Activated T-cell treated with anti-CD3 and anti-CD28 coated beads for 4 hours (primary cell): ENCODE results near the gene VPS37B.

Experiments
- DNase-seq: peaks from one replicate; pipeline ENCODE4 v3.0.0-alpha.2; 2020

Gene VPS37B

GRCh38 chr12:122850048-122850445 lies 45.9 kb downstream of the VPS37B start:
- DNase-seq = no peak

GRCh38 chr12:122849352-122850047 lies 46.4 kb downstream of the VPS37B start:
- no peak for DNase-seq

GRCh38 chr12:122848471-122849351 lies 47.2 kb downstream of the VPS37B start:
- DNase-seq = no peak

- no peak for DNase-seq
Observed at GRCh38 chr12:122847921-122848421, 48.0 kb downstream of the VPS37B start.

- DNase-seq = no peak
Observed at GRCh38 chr12:122847516-122847836, 48.4 kb downstream of the VPS37B start.

- DNase-seq = no peak
Observed at GRCh38 chr12:122846622-122847515, 49.1 kb downstream of the VPS37B start.

- no peak for DNase-seq
Observed at GRCh38 chr12:122845865-122846621, 49.9 kb downstream of the VPS37B start.

GRCh38 chr12:122845041-122845864 lies 50.7 kb downstream of the VPS37B start:
- no peak for DNase-seq

- no peak for DNase-seq
Observed at GRCh38 chr12:122844366-122844971, 51.5 kb downstream of the VPS37B start.

GRCh38 chr12:122843455-122843854 lies 52.5 kb downstream of the VPS37B start:
- DNase-seq = no peak

GRCh38 chr12:122842505-122843405 lies 53.2 kb downstream of the VPS37B start:
- no peak for DNase-seq

GRCh38 chr12:122841544-122842321 lies 54.2 kb downstream of the VPS37B start:
- DNase-seq = no peak

GRCh38 chr12:122840580-122841513 lies 55.1 kb downstream of the VPS37B start:
- DNase-seq = no peak

- no peak for DNase-seq
Observed at GRCh38 chr12:122839907-122840554, 55.9 kb downstream of the VPS37B start.

- no peak for DNase-seq
Observed at GRCh38 chr12:122838841-122839240, 57.1 kb downstream of the VPS37B start.

GRCh38 chr12:122837306-122838265 lies 58.3 kb downstream of the VPS37B start:
- no peak for DNase-seq
